Measurements from ENCODE around the gene CFAP73.

- TF ChIP-seq FOXM1 (IDR thresholded peaks at IDR 0.05; ENCODE audit: low read depth) (no peak), ELF1 (IDR thresholded peaks at IDR 0.05) (no peak), ZBTB33 (IDR thresholded peaks at IDR 0.05; ENCODE audit: borderline replicate concordance, low read depth) (no peak), EP300 (IDR thresholded peaks at IDR 0.05; ENCODE audit: borderline replicate concordance in 1 of 2, low read depth in 1 of 2, low read length in 1 of 2) (no peak), SMC3 (IDR thresholded peaks at IDR 0.05; ENCODE audit: low read depth, low read length) (no peak), CTCF (IDR thresholded peaks at IDR 0.05) (no peak), EZH2phosphoT487 (IDR thresholded peaks at IDR 0.05; ENCODE audit: borderline replicate concordance, low read depth) (no peak), GABPA (IDR thresholded peaks at IDR 0.05; ENCODE audit: low read depth) (no peak), TEAD4 (IDR thresholded peaks at IDR 0.05; ENCODE audit: borderline replicate concordance, insufficient read depth) (no peak), MXI1 (IDR thresholded peaks at IDR 0.05; ENCODE audit: low read depth, low read length) (no peak), PBX3 (IDR thresholded peaks at IDR 0.05) (no peak), REST (IDR thresholded peaks at IDR 0.05; ENCODE audit: low read depth, low read length) (no peak), RFX5 (IDR thresholded peaks at IDR 0.05; ENCODE audit: low read length) (no peak)
Observed at GRCh38 chr12:113133666-113134065, 15.9 kb upstream of the CFAP73 start.

Measured in SK-N-SH (cell line).